HG02938 (cell line): ENCODE data around the gene MED4.

Experiments
- ATAC-seq: cut with Tn5 transposase; IDR thresholded peaks from one replicate; pipeline ENCODE4 v1.9.1; 2021; ENCODE audit warnings: mild to moderate bottlenecking, moderate library complexity; ENCODE audit not compliant: unreplicated experiment

Gene MED4

GRCh38 chr13:48094781-48095502, at the start of gene MED4:
MED4 (minus strand) TSS chr13:48095104; CDS start chr13:48095078, 26 bp downstream.
- peak; percentile 89 for ATAC-seq

GRCh38 chr13:48144413-48145035, 49.6 kb upstream of the MED4 start:
- ATAC-seq, result no peak

GRCh38 chr13:48142436-48142835, 47.5 kb upstream of the MED4 start:
- peak; percentile 89 for ATAC-seq

GRCh38 chr13:48138270-48138669, 43.4 kb upstream of the MED4 start:
- ATAC-seq, result no peak

GRCh38 chr13:48132961-48133360, 38.1 kb upstream of the MED4 start:
- ATAC-seq, result no peak

GRCh38 chr13:48131533-48131932, 36.6 kb upstream of the MED4 start:
- ATAC-seq, result no peak

GRCh38 chr13:48126944-48127830, 32.3 kb upstream of the MED4 start:
- peak; percentile 51 for ATAC-seq

- no peak for ATAC-seq
Measured at GRCh38 chr13:48125794-48126228, 30.9 kb upstream of the MED4 start.

- no peak for ATAC-seq
Measured at GRCh38 chr13:48123812-48124211, 28.9 kb upstream of the MED4 start.

GRCh38 chr13:48121733-48122132, 26.8 kb upstream of the MED4 start:
- ATAC-seq, result no peak

- no peak for ATAC-seq
Measured at GRCh38 chr13:48120241-48120640, 25.3 kb upstream of the MED4 start.

- no peak for ATAC-seq
Measured at GRCh38 chr13:48118030-48118429, 23.1 kb upstream of the MED4 start.

GRCh38 chr13:48116808-48117207, 21.9 kb upstream of the MED4 start:
- ATAC-seq, result no peak

GRCh38 chr13:48113756-48114130, 18.8 kb upstream of the MED4 start:
- ATAC-seq, result no peak

- no peak for ATAC-seq
Measured at GRCh38 chr13:48112896-48113755, 18.2 kb upstream of the MED4 start.

GRCh38 chr13:48110931-48111721, 16.2 kb upstream of the MED4 start:
- no peak for ATAC-seq

GRCh38 chr13:48110132-48110868, 15.4 kb upstream of the MED4 start:
- no peak for ATAC-seq

GRCh38 chr13:48108106-48108505, 13.2 kb upstream of the MED4 start:
- ATAC-seq, result no peak

GRCh38 chr13:48097793-48098192, 2.9 kb upstream of the MED4 start:
- ATAC-seq, result no peak
